Fibroblast of villous mesenchyme (primary cell): Measurements from ENCODE around the gene MAP3K1. TPM values are rescaled to one million over a fixed set of nuclear protein-coding genes. Genes with fewer than 3 reads are reported as not detected.
A peak's percentile ranks its signal among the peaks of the same experiment; 100 is the strongest.

Source experiments
- DNase-seq: peaks from one replicate; pipeline ENCODE4 v3.0.0-alpha.2; 2010; ENCODE audit warnings: low read depth
- H3K4me3 ChIP-seq: 2 replicates; pipeline ENCODE4 v1.5.1; 2011; ENCODE audit warnings: low read depth, mild to moderate bottlenecking, low read length
- CTCF ChIP-seq: IDR thresholded peaks from 2 replicates; pipeline ENCODE4 v1.5.1; 2012; ENCODE audit warnings: low read depth, mild to moderate bottlenecking, low read length; ENCODE audit not compliant: insufficient read depth
- total RNA-seq: library from RNA; depleted of rRNA; stranded (reverse); fragments of >200 nt; gene quantifications from 2 replicates; pipeline ENCODE4 v1.2.3, GENCODE V29; 2012

The MAP3K1 gene
- total RNA-seq, 1 donor = 9.5 TPM

GRCh38 chr5:56845904-56846480, 30.6 kb downstream of the MAP3K1 start:
- no peak overlapping the region for H3K4me3 ChIP-seq
- no peak for DNase-seq
- TF ChIP-seq CTCF = no peak

- TF ChIP-seq CTCF = no peak
- DNase-seq = no peak
- no peak overlapping the region for H3K4me3 ChIP-seq
These were observed 32.9 kb downstream of the MAP3K1 start for GRCh38 chr5:56848206-56848605.

- DNase-seq = no peak
- no peak for TF ChIP-seq CTCF
- H3K4me3 ChIP-seq = no peak overlapping the region
These were observed 34.3 kb downstream of the MAP3K1 start for GRCh38 chr5:56849671-56850070.

- TF ChIP-seq CTCF = no peak
- no peak for DNase-seq
- no peak overlapping the region for H3K4me3 ChIP-seq
These were observed 35.1 kb downstream of the MAP3K1 start for GRCh38 chr5:56850423-56850822.

- peak; percentile 63 for DNase-seq
These were observed 36.1 kb downstream of the MAP3K1 start for GRCh38 chr5:56851258-56851941.

GRCh38 chr5:56852228-56853000, 37.1 kb downstream of the MAP3K1 start:
- peak; percentile 87 for DNase-seq
- no peak overlapping the region for H3K4me3 ChIP-seq
- TF ChIP-seq CTCF = no peak

More at GRCh38 chr5:56851258-56851941, 36.1 kb downstream of the MAP3K1 start:
- TF ChIP-seq CTCF = no peak
- H3K4me3 ChIP-seq = no peak overlapping the region
